Endothelial cell of umbilical vein (primary cell): Measurements from ENCODE around the gene DCLK1.

Source experiments
- CTCF ChIP-seq, 2 donors: IDR thresholded peaks; 1 replicate in 1 of 2; 2 replicates in 1 of 2; pipeline ENCODE4 v1.5.1; 2011; ENCODE audit warnings: low read length in 2 of 2, mild to moderate bottlenecking in 2 of 2, moderate library complexity in 2 of 2, control low read depth in 1 of 2, inconsistent platforms in 1 of 2, low read depth in 1 of 2; ENCODE audit not compliant: insufficient read depth in 1 of 2; ENCODE audit errors: extremely low read depth in 1 of 2
- JUN ChIP-seq: IDR thresholded peaks from 2 replicates; pipeline ENCODE4 v1.6.1; 2011; ENCODE audit warnings: borderline replicate concordance, low read depth; ENCODE audit not compliant: insufficient read length, insufficient read depth
- MAX ChIP-seq: IDR thresholded peaks from 2 replicates; pipeline ENCODE4 v1.6.1; 2011; ENCODE audit not compliant: insufficient read depth, insufficient read length
- POLR2A ChIP-seq: IDR thresholded peaks from 2 replicates; pipeline ENCODE4 v1.6.1; 2012; ENCODE audit warnings: low read depth, mild to moderate bottlenecking, control low read depth, low read length

GRCh38 chr13:35747594-35747993 lies 383.6 kb downstream of the DCLK1 start:
- TF ChIP-seq CTCF (IDR thresholded peaks at IDR 0.05; ENCODE audit: extremely low read depth in 1 of 2, insufficient read depth in 1 of 2, low read depth in 1 of 2, low read length in 2 of 2) (no peak), POLR2A (no peak), JUN (no peak), MAX (no peak)
